ENCODE data around the gene MYO3B. TPM values are rescaled to one million over a fixed set of nuclear protein-coding genes. Genes with fewer than 3 reads are reported as not detected.

The MYO3B gene, protein sequence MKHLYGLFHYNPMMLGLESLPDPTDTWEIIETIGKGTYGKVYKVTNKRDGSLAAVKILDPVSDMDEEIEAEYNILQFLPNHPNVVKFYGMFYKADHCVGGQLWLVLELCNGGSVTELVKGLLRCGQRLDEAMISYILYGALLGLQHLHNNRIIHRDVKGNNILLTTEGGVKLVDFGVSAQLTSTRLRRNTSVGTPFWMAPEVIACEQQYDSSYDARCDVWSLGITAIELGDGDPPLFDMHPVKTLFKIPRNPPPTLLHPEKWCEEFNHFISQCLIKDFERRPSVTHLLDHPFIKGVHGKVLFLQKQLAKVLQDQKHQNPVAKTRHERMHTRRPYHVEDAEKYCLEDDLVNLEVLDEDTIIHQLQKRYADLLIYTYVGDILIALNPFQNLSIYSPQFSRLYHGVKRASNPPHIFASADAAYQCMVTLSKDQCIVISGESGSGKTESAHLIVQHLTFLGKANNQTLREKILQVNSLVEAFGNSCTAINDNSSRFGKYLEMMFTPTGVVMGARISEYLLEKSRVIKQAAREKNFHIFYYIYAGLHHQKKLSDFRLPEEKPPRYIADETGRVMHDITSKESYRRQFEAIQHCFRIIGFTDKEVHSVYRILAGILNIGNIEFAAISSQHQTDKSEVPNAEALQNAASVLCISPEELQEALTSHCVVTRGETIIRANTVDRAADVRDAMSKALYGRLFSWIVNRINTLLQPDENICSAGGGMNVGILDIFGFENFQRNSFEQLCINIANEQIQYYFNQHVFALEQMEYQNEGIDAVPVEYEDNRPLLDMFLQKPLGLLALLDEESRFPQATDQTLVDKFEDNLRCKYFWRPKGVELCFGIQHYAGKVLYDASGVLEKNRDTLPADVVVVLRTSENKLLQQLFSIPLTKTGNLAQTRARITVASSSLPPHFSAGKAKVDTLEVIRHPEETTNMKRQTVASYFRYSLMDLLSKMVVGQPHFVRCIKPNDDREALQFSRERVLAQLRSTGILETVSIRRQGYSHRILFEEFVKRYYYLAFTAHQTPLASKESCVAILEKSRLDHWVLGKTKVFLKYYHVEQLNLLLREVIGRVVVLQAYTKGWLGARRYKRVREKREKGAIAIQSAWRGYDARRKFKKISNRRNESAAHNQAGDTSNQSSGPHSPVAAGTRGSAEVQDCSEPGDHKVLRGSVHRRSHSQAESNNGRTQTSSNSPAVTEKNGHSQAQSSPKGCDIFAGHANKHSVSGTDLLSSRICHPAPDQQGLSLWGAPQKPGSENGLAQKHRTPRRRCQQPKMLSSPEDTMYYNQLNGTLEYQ (N-terminal part only)
- 0.13 TPM in 1 of 2 replicates, not detected in the other for total RNA-seq

DNA sequence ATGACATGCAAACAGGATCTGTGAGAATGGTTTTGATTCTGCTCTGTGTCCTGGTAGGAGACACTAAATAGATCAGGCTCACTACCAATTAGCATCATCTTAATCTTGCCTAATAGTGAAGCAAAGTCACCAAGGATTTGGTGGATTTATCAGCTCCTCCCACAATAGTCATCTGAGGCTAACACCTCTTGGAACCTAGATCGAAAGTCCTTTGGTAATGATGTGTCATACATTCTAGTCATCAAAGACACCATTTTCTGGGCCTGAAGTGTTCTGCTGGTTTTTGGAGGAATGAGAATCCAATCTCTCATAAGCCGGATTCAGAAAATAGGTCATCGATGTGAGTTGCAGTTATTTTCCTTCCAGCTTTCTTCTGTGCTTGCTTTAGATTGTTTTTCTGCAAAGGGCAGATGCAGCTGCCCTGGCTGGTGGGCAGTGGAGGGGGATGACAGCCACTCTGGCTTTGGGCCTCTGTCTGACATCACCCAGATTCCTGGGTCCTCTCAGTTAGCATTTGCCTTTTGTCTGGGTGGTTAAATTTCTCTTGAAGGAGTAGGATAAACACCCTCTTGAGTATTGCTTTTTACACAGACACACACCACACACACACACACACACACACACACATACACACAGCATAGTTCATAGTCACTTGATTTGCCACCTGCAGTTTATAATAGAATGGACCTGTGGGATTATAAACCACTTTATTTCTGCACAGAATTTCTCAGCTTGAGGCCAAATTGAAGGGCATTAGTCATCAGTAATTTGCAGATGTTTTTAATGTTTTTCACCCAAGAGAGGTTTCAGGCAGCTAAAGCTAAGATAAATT is at the start of gene MYO3B:
TSS of gene MYO3B (plus strand) at position 198 of the 832 bp plus-strand sequence. CDS start at position 339, 141 bp downstream.

